GM23248 (cell line): Measurements from ENCODE around the gene TNFRSF6B.

ENCODE experiments used
- EZH2 ChIP-seq: fragments of 200-600 bp; sonication (generic); IDR thresholded peaks from 2 replicates; pipeline ENCODE4 v1.6.1; 2018; ENCODE audit warnings: antibody characterized with exemption, mild to moderate bottlenecking; ENCODE audit not compliant: insufficient read depth, poor library complexity, severe bottlenecking
- EZH2phosphoT487 ChIP-seq: fragments of 200-600 bp; sonication (generic); IDR thresholded peaks from 2 replicates; pipeline ENCODE4 v1.6.1; 2018; ENCODE audit warnings: antibody characterized with exemption, moderate library complexity, mild to moderate bottlenecking, low read depth; ENCODE audit not compliant: insufficient read depth

DNA sequence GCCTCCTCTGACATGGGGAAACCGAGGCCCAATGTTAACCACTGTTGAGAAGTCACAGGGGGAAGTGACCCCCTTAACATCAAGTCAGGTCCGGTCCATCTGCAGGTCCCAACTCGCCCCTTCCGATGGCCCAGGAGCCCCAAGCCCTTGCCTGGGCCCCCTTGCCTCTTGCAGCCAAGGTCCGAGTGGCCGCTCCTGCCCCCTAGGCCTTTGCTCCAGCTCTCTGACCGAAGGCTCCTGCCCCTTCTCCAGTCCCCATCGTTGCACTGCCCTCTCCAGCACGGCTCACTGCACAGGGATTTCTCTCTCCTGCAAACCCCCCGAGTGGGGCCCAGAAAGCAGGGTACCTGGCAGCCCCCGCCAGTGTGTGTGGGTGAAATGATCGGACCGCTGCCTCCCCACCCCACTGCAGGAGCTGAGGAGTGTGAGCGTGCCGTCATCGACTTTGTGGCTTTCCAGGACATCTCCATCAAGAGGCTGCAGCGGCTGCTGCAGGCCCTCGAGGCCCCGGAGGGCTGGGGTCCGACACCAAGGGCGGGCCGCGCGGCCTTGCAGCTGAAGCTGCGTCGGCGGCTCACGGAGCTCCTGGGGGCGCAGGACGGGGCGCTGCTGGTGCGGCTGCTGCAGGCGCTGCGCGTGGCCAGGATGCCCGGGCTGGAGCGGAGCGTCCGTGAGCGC, 1.6 kb downstream of the TNFRSF6B start:
- no peak for TF ChIP-seq EZH2
- no peak for TF ChIP-seq EZH2phosphoT487
